Endodermal cell (in vitro differentiated cells): ENCODE data around the gene CD300C. TPM values are rescaled to one million over a fixed set of nuclear protein-coding genes. Genes with fewer than 3 reads are reported as not detected.

Source experiments
- DNase-seq: peaks from one replicate; pipeline ENCODE4 v3.0.0-alpha.2; 2017
- H3K27ac ChIP-seq: 2 replicates; pipeline ENCODE4 v1.5.1; 2013; ENCODE audit warnings: mild to moderate bottlenecking, low read depth, low read length, moderate library complexity
- H3K27me3 ChIP-seq: 2 replicates; pipeline ENCODE4 v1.6.1; 2013; ENCODE audit warnings: mild to moderate bottlenecking, low read length, moderate library complexity; ENCODE audit not compliant: insufficient read depth, control insufficient read depth, poor library complexity, severe bottlenecking
- H3K36me3 ChIP-seq: 2 replicates; pipeline ENCODE4 v1.7.0; 2013; ENCODE audit warnings: mild to moderate bottlenecking, low read length, moderate library complexity; ENCODE audit not compliant: control insufficient read depth, insufficient read depth
- H3K4me1 ChIP-seq: one replicate; pipeline ENCODE4 v1.7.0; 2013; ENCODE audit warnings: low read length; ENCODE audit not compliant: control insufficient read depth, insufficient read depth
- H3K4me3 ChIP-seq: 2 replicates; pipeline ENCODE4 v1.5.1; 2013; ENCODE audit warnings: mild to moderate bottlenecking, low read length, moderate library complexity
- H3K9ac ChIP-seq: 2 replicates; pipeline ENCODE4 v1.6.1; 2013; ENCODE audit warnings: mild to moderate bottlenecking, low read length, moderate library complexity; ENCODE audit not compliant: poor library complexity, severe bottlenecking; ENCODE audit errors: extremely low read depth
- H3K9me3 ChIP-seq: 2 replicates; pipeline ENCODE4 v1.6.1; 2013; ENCODE audit warnings: mild to moderate bottlenecking, low read length, moderate library complexity; ENCODE audit not compliant: control insufficient read depth
- H3K27ac Mint-ChIP-seq: 2 replicates; pipeline ENCODE4 v1.8.0; 2020; ENCODE audit warnings: mixed read lengths
- H3K27me3 Mint-ChIP-seq: 2 replicates; pipeline ENCODE4 v1.8.0; 2021; ENCODE audit warnings: mild to moderate bottlenecking, mixed read lengths; ENCODE audit not compliant: insufficient read depth
- H3K36me3 Mint-ChIP-seq: 2 replicates; pipeline ENCODE4 v1.8.0; 2020; ENCODE audit warnings: low read depth, mixed read lengths
- H3K4me1 Mint-ChIP-seq: 2 replicates; pipeline ENCODE4 v1.8.0; 2020; ENCODE audit warnings: mixed read lengths
- H3K4me3 Mint-ChIP-seq: 2 replicates; pipeline ENCODE4 v1.8.0; 2020; ENCODE audit warnings: mild to moderate bottlenecking, moderate library complexity, mixed read lengths
- H3K9me3 Mint-ChIP-seq: 2 replicates; pipeline ENCODE4 v1.8.0; 2020; ENCODE audit warnings: mild to moderate bottlenecking, mixed read lengths
- CTCF ChIP-seq: fragments of 200-600 bp; sonication (generic); conservative IDR thresholded peaks from 2 replicates; pipeline ENCODE4 v1.5.0; 2021; ENCODE audit warnings: antibody characterized with exemption, mild to moderate bottlenecking
- WGBS, 2 experiments: methylation state at CpG; one replicate each; pipeline versions ENCODE4 v1.1.5 to v1.1.7; 2013; ENCODE audit warnings: missing lambda C conversion rate in 2 of 2, mixed read lengths in 1 of 2; ENCODE audit not compliant: insufficient coverage in 1 of 2, insufficient read length in 1 of 2; 5-methylcytosine and 5-hydroxymethylcytosine counted together
- total RNA-seq, 2 donors: library from RNA; stranded (reverse); fragmentation: NEBNext Ultra II Directional in 1 of 2; extraction: Animal tissue kit (Norgen Biotek cat#: 25700) in 1 of 2; gene quantifications; 2 replicates in 1 of 2; 3 replicates in 1 of 2; pipeline ENCODE4 v1.2.1, GENCODE V29; 2021

Gene CD300C
- total RNA-seq, 2 donors from 2014 or later, result not detected

GRCh38 chr17:74513987-74514631 lies 31.8 kb downstream of the CD300C start:
- 90 to 94% methylated on average over 3 of the region's 3 CpGs for WGBS, 2 experiments
- H3K9me3 ChIP-seq, result peaks cover 15% of the 10 kb centered on the region
- Mint-ChIP-seq H3K27ac (peak overlapping the region; percentile 95), H3K4me1 (no peaks in the 10 kb centered on the region), H3K27me3 (peaks cover 33% of the 10 kb centered on the region), H3K4me3 (no peak overlapping the region), H3K9me3 (peaks cover 22% of the 10 kb centered on the region), H3K36me3 (peaks cover 9% of the 10 kb centered on the region)
- TF ChIP-seq CTCF, result no peak
- peak; percentile 88 for DNase-seq
- no peak overlapping the region for H3K9ac ChIP-seq
- H3K36me3 ChIP-seq, result no peaks in the 10 kb centered on the region
- peaks cover 17% of the 10 kb centered on the region for H3K27me3 ChIP-seq
- no peak overlapping the region for H3K4me3 ChIP-seq
- no peaks in the 10 kb centered on the region for H3K4me1 ChIP-seq
- peak overlapping the region; percentile 45 for H3K27ac ChIP-seq

- H3K4me3 ChIP-seq, result no peak overlapping the region
- Mint-ChIP-seq H3K9me3 (peaks cover 19% of the 10 kb centered on the region), H3K36me3 (peaks cover 9% of the 10 kb centered on the region), H3K27ac (no peak overlapping the region), H3K27me3 (peaks cover 33% of the 10 kb centered on the region), H3K4me1 (no peaks in the 10 kb centered on the region), H3K4me3 (no peak overlapping the region)
- peaks cover 15% of the 10 kb centered on the region for H3K9me3 ChIP-seq
- H3K4me1 ChIP-seq, result no peaks in the 10 kb centered on the region
- DNase-seq, result no peak
- H3K9ac ChIP-seq, result no peak overlapping the region
- H3K27ac ChIP-seq, result no peak overlapping the region
- WGBS, 2 experiments, result 85 to 98% methylated on average over 5 to 7 of the region's 7 CpGs
- no peak for TF ChIP-seq CTCF
- H3K36me3 ChIP-seq, result no peaks in the 10 kb centered on the region
- H3K27me3 ChIP-seq, result peaks cover 17% of the 10 kb centered on the region
These were observed 33.3 kb downstream of the CD300C start for GRCh38 chr17:74512624-74513091.

- WGBS, 2 experiments, result 91 to 100% methylated on average over 1 to 2 of the region's 2 CpGs
- H3K36me3 Mint-ChIP-seq, result peaks cover 9% of the 10 kb centered on the region
- H3K27me3 Mint-ChIP-seq, result peaks cover 31% of the 10 kb centered on the region
- H3K4me1 Mint-ChIP-seq, result no peaks in the 10 kb centered on the region
- Histone ChIP-seq H3K36me3 (no peaks in the 10 kb centered on the region), H3K9ac (no peak overlapping the region), H3K9me3 (peaks cover 15% of the 10 kb centered on the region), H3K27ac (no peak overlapping the region), H3K4me3 (no peak overlapping the region), H3K27me3 (peaks cover 17% of the 10 kb centered on the region), H3K4me1 (no peaks in the 10 kb centered on the region)
- no peak overlapping the region for H3K4me3 Mint-ChIP-seq
- no peak for DNase-seq
- no peak for TF ChIP-seq CTCF
- H3K27ac Mint-ChIP-seq, result no peak overlapping the region
- peaks cover 19% of the 10 kb centered on the region for H3K9me3 Mint-ChIP-seq
These were observed 33.9 kb downstream of the CD300C start for GRCh38 chr17:74512036-74512435.
